ENCODE measurements around the gene ZPBP. TPM values are rescaled to one million over a fixed set of nuclear protein-coding genes. Genes with fewer than 3 reads are reported as not detected.

Gene ZPBP
- polyA plus RNA-seq, 3 donors, result not detected

GRCh38 chr7:49986191-49986590, 106.9 kb downstream of the ZPBP start:
- no peak for TF ChIP-seq CTCF (IDR thresholded peaks at IDR 0.05)
- H4K20me1 ChIP-seq (ENCODE audit: insufficient read depth, low read length), result no peaks in the 10 kb centered on the region
- intact Hi-C loops (cut with micrococcal nuclease), result no loop called here
- no peak overlapping the region for H3K4me2 ChIP-seq (replicated peaks; ENCODE audit: extremely low read depth, low read length, poor library complexity, severe bottlenecking)
- Mint-ChIP-seq H3K4me1 (no peaks in the 10 kb centered on the region), H3K27ac (no peak overlapping the region), H3K4me3 (no peak overlapping the region), H3K9me3 (peaks cover 0 to 7% (median 4%) of the 10 kb centered on the region in 7 donors), H3K36me3 (no peaks in the 10 kb centered on the region), H3K27me3 (ENCODE audit: low read depth in 3 of 3) (peaks cover 0 to 3% (median 0%) of the 10 kb centered on the region in 3 donors)
- no peaks in the 10 kb centered on the region for H3K79me2 ChIP-seq (ENCODE audit: insufficient read depth, low read length)
- H3K4me3 ChIP-seq (replicated peaks in 1 of 3; ENCODE audit: low read depth in 2 of 3, low read length in 3 of 3), result no peak overlapping the region
- H3K27me3 ChIP-seq (ENCODE audit: control insufficient read depth in 2 of 2, insufficient read depth in 2 of 2, low read length in 2 of 2), result no peaks in the 10 kb centered on the region
- no peak overlapping the region for H2AFZ ChIP-seq (ENCODE audit: insufficient read depth, low read depth, low read length, poor library complexity, severe bottlenecking)
- no peak overlapping the region for H3K9ac ChIP-seq (ENCODE audit: insufficient read depth, low read length, poor library complexity, severe bottlenecking)
- 85% methylated on average over 4 of the region's 5 CpGs for WGBS (ENCODE audit: insufficient coverage)
- no peak for DNase-seq
- no peaks in the 10 kb centered on the region for H3K4me1 ChIP-seq (ENCODE audit: control insufficient read depth in 1 of 2, insufficient read depth in 2 of 2, low read length in 2 of 2)
- H3K27ac ChIP-seq (ENCODE audit: low read depth in 1 of 2, low read length in 2 of 2), result no peak overlapping the region
- no peaks in the 10 kb centered on the region for H3K36me3 ChIP-seq (replicated peaks in 1 of 2; ENCODE audit: control insufficient read depth in 1 of 2, insufficient read depth in 2 of 2, low read length in 2 of 2)
- peaks cover 0 to 3% of the 10 kb centered on the region in 2 donors for H3K9me3 ChIP-seq (replicated peaks in 1 of 2; ENCODE audit: control insufficient read depth in 1 of 2, insufficient read depth in 1 of 2, low read length in 2 of 2)

GRCh38 chr7:49980465-49980864, 112.6 kb downstream of the ZPBP start:
- no peak for TF ChIP-seq CTCF (IDR thresholded peaks at IDR 0.05)
- Histone ChIP-seq H3K4me2 (replicated peaks; ENCODE audit: extremely low read depth, low read length, poor library complexity, severe bottlenecking) (no peak overlapping the region), H3K4me1 (ENCODE audit: control insufficient read depth in 1 of 2, insufficient read depth in 2 of 2, low read length in 2 of 2) (no peaks in the 10 kb centered on the region), H4K20me1 (ENCODE audit: insufficient read depth, low read length) (no peaks in the 10 kb centered on the region), H3K36me3 (replicated peaks in 1 of 2; ENCODE audit: control insufficient read depth in 1 of 2, insufficient read depth in 2 of 2, low read length in 2 of 2) (no peaks in the 10 kb centered on the region), H3K4me3 (replicated peaks in 1 of 3; ENCODE audit: low read depth in 2 of 3, low read length in 3 of 3) (no peak overlapping the region), H3K79me2 (ENCODE audit: insufficient read depth, low read length) (no peaks in the 10 kb centered on the region), H2AFZ (ENCODE audit: insufficient read depth, low read depth, low read length, poor library complexity, severe bottlenecking) (no peak overlapping the region), H3K27me3 (ENCODE audit: control insufficient read depth in 2 of 2, insufficient read depth in 2 of 2, low read length in 2 of 2) (no peaks in the 10 kb centered on the region), H3K9me3 (replicated peaks in 1 of 2; ENCODE audit: control insufficient read depth in 1 of 2, insufficient read depth in 1 of 2, low read length in 2 of 2) (no peaks in the 10 kb centered on the region), H3K9ac (ENCODE audit: insufficient read depth, low read length, poor library complexity, severe bottlenecking) (no peak overlapping the region), H3K27ac (ENCODE audit: low read depth in 1 of 2, low read length in 2 of 2) (no peak overlapping the region)
- H3K27me3 Mint-ChIP-seq (ENCODE audit: low read depth in 3 of 3), result no peaks in the 10 kb centered on the region
- no peak overlapping the region for H3K27ac Mint-ChIP-seq
- no peak for DNase-seq
- 95% methylated on average over 7 of the region's 9 CpGs for WGBS (ENCODE audit: insufficient coverage)
- no peaks in the 10 kb centered on the region for H3K4me1 Mint-ChIP-seq
- intact Hi-C loops (cut with micrococcal nuclease), result no loop called here
- no peaks in the 10 kb centered on the region for H3K36me3 Mint-ChIP-seq
- H3K9me3 Mint-ChIP-seq, result peaks cover 0 to 4% (median 0%) of the 10 kb centered on the region in 7 donors
- H3K4me3 Mint-ChIP-seq, result no peak overlapping the region
